Measurements from ENCODE around the gene BAZ2A. TPM values are rescaled to one million over a fixed set of nuclear protein-coding genes. Genes with fewer than 3 reads are reported as not detected.

BAZ2A gene
- total RNA-seq, 1 donor: 49.6 TPM

GRCh38 chr12:56637621-56638020, 7.5 kb upstream of the BAZ2A start:
- no peaks in the 10 kb centered on the region for H3K9me3 ChIP-seq (ENCODE audit: low read depth, low read length)
- H3K27me3 ChIP-seq (ENCODE audit: insufficient read depth, low read length): no peaks in the 10 kb centered on the region
- H2AFZ ChIP-seq (ENCODE audit: low read length): no peak overlapping the region
- peaks cover 32% of the 10 kb centered on the region for H3K4me1 ChIP-seq (ENCODE audit: insufficient read depth, low read length)
- no peak for TF ChIP-seq CTCF (IDR thresholded peaks at IDR 0.05; ENCODE audit: extremely low read depth, low read depth, low read length)
- no peak overlapping the region for H3K4me2 ChIP-seq (ENCODE audit: insufficient read depth, low read length)
- peak overlapping the region; percentile 24 for H3K27ac ChIP-seq (ENCODE audit: low read depth, low read length)
- H4K20me1 ChIP-seq (ENCODE audit: insufficient read depth, low read length): peaks cover 18% of the 10 kb centered on the region
- H3K36me3 ChIP-seq (ENCODE audit: insufficient read depth, low read length): peaks cover 55% of the 10 kb centered on the region
- no peak overlapping the region for H3K4me3 ChIP-seq (ENCODE audit: insufficient read depth, low read length)
- peaks cover 50% of the 10 kb centered on the region for H3K79me2 ChIP-seq (ENCODE audit: insufficient read depth, low read length)
- DNase-seq (ENCODE audit: insufficient read length, low spot score, missing footprints): no peak

GRCh38 chr12:56636675-56637540, 6.8 kb upstream of the BAZ2A start:
- peaks cover 48% of the 10 kb centered on the region for H3K36me3 ChIP-seq (ENCODE audit: insufficient read depth, low read length)
- DNase-seq (ENCODE audit: insufficient read length, low spot score, missing footprints): peak; percentile 99
- H3K4me2 ChIP-seq (ENCODE audit: insufficient read depth, low read length): peak overlapping the region; percentile 97
- peak; percentile 80 for TF ChIP-seq CTCF (IDR thresholded peaks at IDR 0.05; ENCODE audit: extremely low read depth, low read depth, low read length)
- peaks cover 50% of the 10 kb centered on the region for H3K79me2 ChIP-seq (ENCODE audit: insufficient read depth, low read length)
- peak overlapping the region; percentile 83 for H3K4me3 ChIP-seq (ENCODE audit: insufficient read depth, low read length)
- H3K4me1 ChIP-seq (ENCODE audit: insufficient read depth, low read length): peaks cover 36% of the 10 kb centered on the region
- no peaks in the 10 kb centered on the region for H3K9me3 ChIP-seq (ENCODE audit: low read depth, low read length)
- no peaks in the 10 kb centered on the region for H3K27me3 ChIP-seq (ENCODE audit: insufficient read depth, low read length)
- H4K20me1 ChIP-seq (ENCODE audit: insufficient read depth, low read length): peaks cover 23% of the 10 kb centered on the region
- peak overlapping the region; percentile 79 for H3K27ac ChIP-seq (ENCODE audit: low read depth, low read length)
- H2AFZ ChIP-seq (ENCODE audit: low read length): peak overlapping the region; percentile 32

- DNase-seq (ENCODE audit: insufficient read length, low spot score, missing footprints): peak; percentile 99
- TF ChIP-seq CTCF (IDR thresholded peaks at IDR 0.05; ENCODE audit: extremely low read depth, low read depth, low read length): no peak
- Histone ChIP-seq H3K36me3 (ENCODE audit: insufficient read depth, low read length) (peaks cover 39% of the 10 kb centered on the region), H3K4me3 (ENCODE audit: insufficient read depth, low read length) (peak overlapping the region; percentile 83), H3K4me1 (ENCODE audit: insufficient read depth, low read length) (peaks cover 39% of the 10 kb centered on the region), H3K27ac (ENCODE audit: low read depth, low read length) (peak overlapping the region; percentile 79), H3K27me3 (ENCODE audit: insufficient read depth, low read length) (no peaks in the 10 kb centered on the region), H3K9me3 (ENCODE audit: low read depth, low read length) (no peaks in the 10 kb centered on the region), H2AFZ (ENCODE audit: low read length) (peak overlapping the region; percentile 79), H4K20me1 (ENCODE audit: insufficient read depth, low read length) (peaks cover 28% of the 10 kb centered on the region), H3K79me2 (ENCODE audit: insufficient read depth, low read length) (peaks cover 52% of the 10 kb centered on the region), H3K4me2 (ENCODE audit: insufficient read depth, low read length) (peak overlapping the region; percentile 97)
These were observed 5.9 kb upstream of the BAZ2A start for GRCh38 chr12:56635806-56636674.

Data from osteoblast (primary cell).